H9 (cell line): Measurements from ENCODE around the gene BPIFB4. TPM values are rescaled to one million over a fixed set of nuclear protein-coding genes. Genes with fewer than 3 reads are reported as not detected.

Experiments
- DNase-seq: peaks from one replicate; pipeline ENCODE4 v3.0.0-alpha.2; 2017
- H2AFZ ChIP-seq: one replicate; pipeline ENCODE4 v1.6.1; 2013; ENCODE audit warnings: mild to moderate bottlenecking, low read length, control low read depth, moderate library complexity
- H2AK5ac ChIP-seq: 2 replicates; pipeline ENCODE4 v1.6.1; 2013; ENCODE audit warnings: low read length, control low read depth, mixed read lengths; ENCODE audit not compliant: insufficient read length
- H2BK120ac ChIP-seq: one replicate; pipeline ENCODE4 v1.6.1; 2013; ENCODE audit warnings: low read depth, mild to moderate bottlenecking, low read length, control low read depth, inconsistent platforms; ENCODE audit not compliant: poor library complexity, severe bottlenecking
- H2BK12ac ChIP-seq: 2 replicates; pipeline ENCODE4 v1.6.1; 2013; ENCODE audit warnings: low read length, control low read depth, mixed read lengths, low read depth; ENCODE audit not compliant: insufficient read length
- H2BK15ac ChIP-seq: 2 replicates; pipeline ENCODE4 v1.6.1; 2013; ENCODE audit warnings: low read depth, low read length, control low read depth
- H2BK20ac ChIP-seq: one replicate; pipeline ENCODE4 v1.6.1; 2013; ENCODE audit warnings: low read depth, mild to moderate bottlenecking, low read length, control low read depth, inconsistent platforms; ENCODE audit not compliant: poor library complexity, severe bottlenecking
- H2BK5ac ChIP-seq: 2 replicates; pipeline ENCODE4 v1.6.1; 2013; ENCODE audit warnings: low read length, control low read depth, mixed read lengths; ENCODE audit not compliant: insufficient read length
- H3K14ac ChIP-seq: 2 replicates; pipeline ENCODE4 v1.6.1; 2013; ENCODE audit warnings: low read length, control low read depth; ENCODE audit not compliant: insufficient read depth
- H3K18ac ChIP-seq: 2 replicates; pipeline ENCODE4 v1.6.1; 2013; ENCODE audit warnings: low read depth, mild to moderate bottlenecking, mixed read lengths, low read length, control low read depth; ENCODE audit not compliant: insufficient read length
- H3K23ac ChIP-seq: 2 replicates; pipeline ENCODE4 v1.6.1; 2013; ENCODE audit warnings: low read length, control low read depth, mixed read lengths, low read depth; ENCODE audit not compliant: insufficient read length
- H3K23me2 ChIP-seq: 2 replicates; pipeline ENCODE4 v1.6.1; 2013; ENCODE audit warnings: low read depth, mild to moderate bottlenecking, mixed read lengths, low read length, control low read depth; ENCODE audit not compliant: insufficient read length, poor library complexity, severe bottlenecking
- H3K27ac ChIP-seq: 2 replicates; pipeline ENCODE4 v1.5.1; 2013; ENCODE audit warnings: low read length, control low read depth, mixed read lengths, low read depth; ENCODE audit not compliant: insufficient read length
- H3K27me3 ChIP-seq: 2 replicates; pipeline ENCODE4 v1.6.1; 2013; ENCODE audit warnings: low read length, control low read depth, inconsistent platforms; ENCODE audit not compliant: insufficient read depth
- H3K4ac ChIP-seq: 2 replicates; pipeline ENCODE4 v1.6.1; 2013; ENCODE audit warnings: low read depth, mild to moderate bottlenecking, control low read depth, inconsistent platforms, low read length, moderate library complexity
- H3K4me1 ChIP-seq: 2 replicates; pipeline ENCODE4 v1.6.1; 2013; ENCODE audit warnings: low read length, control low read depth, inconsistent platforms; ENCODE audit not compliant: insufficient read depth
- H3K4me2 ChIP-seq: 2 replicates; pipeline ENCODE4 v1.6.1; 2013; ENCODE audit warnings: low read length, control low read depth, mixed read lengths; ENCODE audit not compliant: insufficient read length, insufficient read depth
- H3K56ac ChIP-seq: 2 replicates; pipeline ENCODE4 v1.6.1; 2013; ENCODE audit warnings: low read depth, mild to moderate bottlenecking, mixed read lengths, low read length, control low read depth; ENCODE audit not compliant: insufficient read length
- H3K79me1 ChIP-seq: 2 replicates; pipeline ENCODE4 v1.6.1; 2013; ENCODE audit warnings: low read depth, mild to moderate bottlenecking, moderate library complexity, low read length, control low read depth, inconsistent platforms; ENCODE audit not compliant: insufficient read depth, poor library complexity, severe bottlenecking
- H3K79me2 ChIP-seq: 2 replicates; pipeline ENCODE4 v1.6.1; 2013; ENCODE audit warnings: low read length, control low read depth, inconsistent platforms; ENCODE audit not compliant: insufficient read depth
- H3K9ac ChIP-seq: 2 replicates; pipeline ENCODE4 v1.6.1; 2013; ENCODE audit warnings: low read length, control low read depth, mixed read lengths; ENCODE audit not compliant: insufficient read length; ENCODE audit errors: extremely low read depth
- H3K9me3 ChIP-seq: one replicate; pipeline ENCODE4 v1.6.1; 2013; ENCODE audit warnings: low read depth, low read length, inconsistent platforms; ENCODE audit not compliant: control insufficient read depth
- H3T11ph ChIP-seq: one replicate; pipeline ENCODE4 v1.6.1; 2013; ENCODE audit warnings: mild to moderate bottlenecking, low read length, control low read depth, inconsistent platforms
- H4K20me1 ChIP-seq: one replicate; pipeline ENCODE4 v1.6.1; 2013; ENCODE audit not compliant: control insufficient read depth, insufficient read length, insufficient read depth
- H4K5ac ChIP-seq: 2 replicates; pipeline ENCODE4 v1.6.1; 2013; ENCODE audit warnings: low read depth, mild to moderate bottlenecking, mixed read lengths, low read length, control low read depth; ENCODE audit not compliant: insufficient read length
- H4K8ac ChIP-seq: replicated peaks from 2 replicates; pipeline ENCODE4 v1.6.1; 2013; ENCODE audit warnings: low read length, control low read depth, mixed read lengths, low read depth; ENCODE audit not compliant: insufficient read length
- H4K91ac ChIP-seq: 2 replicates; pipeline ENCODE4 v1.6.1; 2013; ENCODE audit warnings: low read depth, mild to moderate bottlenecking, moderate library complexity, mixed read lengths, low read length, control low read depth; ENCODE audit not compliant: insufficient read length
- H3K27ac Mint-ChIP-seq, 3 experiments: 2 replicates in 2 of 3; 3 replicates in 1 of 3; pipeline ENCODE4 v1.8.0; 2020 to 2021; ENCODE audit warnings: mixed read lengths in 3 of 3, mild to moderate bottlenecking in 1 of 3, moderate library complexity in 1 of 3
- H3K27me3 Mint-ChIP-seq: 2 replicates; pipeline ENCODE4 v1.8.0; 2021; ENCODE audit warnings: low read depth, mild to moderate bottlenecking, moderate library complexity, mixed read lengths
- H3K36me3 Mint-ChIP-seq, 3 experiments: 2 replicates in 2 of 3; 3 replicates in 1 of 3; pipeline ENCODE4 v1.8.0; 2020 to 2021; ENCODE audit warnings: low read depth in 3 of 3, mixed read lengths in 3 of 3; ENCODE audit not compliant: insufficient read depth in 1 of 3
- H3K4me1 Mint-ChIP-seq, 2 experiments: 2 replicates each; pipeline ENCODE4 v1.8.0; 2020; ENCODE audit warnings: mixed read lengths in 2 of 2
- H3K4me3 Mint-ChIP-seq, 2 experiments: 2 replicates in 1 of 2; 3 replicates in 1 of 2; pipeline ENCODE4 v1.8.0; 2020 to 2021; ENCODE audit warnings: mild to moderate bottlenecking in 2 of 2, mixed read lengths in 2 of 2, moderate library complexity in 1 of 2
- H3K9me3 Mint-ChIP-seq, 2 experiments: 2 replicates in 1 of 2; 3 replicates in 1 of 2; pipeline ENCODE4 v1.8.0; 2020; ENCODE audit warnings: mild to moderate bottlenecking in 2 of 2, mixed read lengths in 2 of 2, moderate library complexity in 1 of 2
- WGBS: extraction: QIAGEN DNeasy Blood & Tissue Kit; methylation state at CpG from one replicate; pipeline ENCODE4 v1.1.7; 2013; ENCODE audit warnings: missing lambda C conversion rate, low lambda C conversion rate, mixed read lengths; ENCODE audit not compliant: insufficient read length; ENCODE audit errors: extremely low coverage; 5-methylcytosine and 5-hydroxymethylcytosine counted together
- total RNA-seq: library from RNA; stranded (reverse); gene quantifications from 2 replicates; pipeline ENCODE4 v1.2.1, GENCODE V29; 2021
- TF ChIP-seq, protein P1 (sequence below): fragments of 200-600 bp; sonication (generic); conservative IDR thresholded peaks from 3 replicates; pipeline ENCODE4 v1.8.0; 2021; ENCODE audit warnings: antibody characterized with exemption, mild to moderate bottlenecking

The BPIFB4 gene
- total RNA-seq, 1 experiment from 2014 or later, result not detected

DNA sequence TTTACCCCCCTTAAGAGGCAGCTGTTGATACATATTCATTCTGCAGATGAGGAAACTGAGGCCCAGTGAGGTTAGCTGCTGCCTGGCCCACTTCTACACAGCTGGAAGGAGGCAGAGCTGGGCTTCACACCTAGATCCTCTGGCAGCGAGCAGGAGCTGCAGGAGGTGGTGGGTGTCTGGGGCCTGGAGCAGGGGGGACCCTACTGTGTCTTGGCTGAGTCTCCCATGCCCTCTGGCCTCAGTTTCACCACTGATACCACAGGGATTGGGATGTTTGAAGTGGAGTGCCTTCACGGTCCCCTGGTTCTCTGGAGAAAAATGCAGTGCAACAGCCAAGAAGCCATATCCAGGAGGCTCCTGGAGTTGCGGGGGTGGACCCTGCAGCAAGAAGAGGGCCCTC, 80.3 kb downstream of the BPIFB4 start:
- no peaks in the 10 kb centered on the region for H3K4me1 ChIP-seq
- TF ChIP-seq, protein P1, sequence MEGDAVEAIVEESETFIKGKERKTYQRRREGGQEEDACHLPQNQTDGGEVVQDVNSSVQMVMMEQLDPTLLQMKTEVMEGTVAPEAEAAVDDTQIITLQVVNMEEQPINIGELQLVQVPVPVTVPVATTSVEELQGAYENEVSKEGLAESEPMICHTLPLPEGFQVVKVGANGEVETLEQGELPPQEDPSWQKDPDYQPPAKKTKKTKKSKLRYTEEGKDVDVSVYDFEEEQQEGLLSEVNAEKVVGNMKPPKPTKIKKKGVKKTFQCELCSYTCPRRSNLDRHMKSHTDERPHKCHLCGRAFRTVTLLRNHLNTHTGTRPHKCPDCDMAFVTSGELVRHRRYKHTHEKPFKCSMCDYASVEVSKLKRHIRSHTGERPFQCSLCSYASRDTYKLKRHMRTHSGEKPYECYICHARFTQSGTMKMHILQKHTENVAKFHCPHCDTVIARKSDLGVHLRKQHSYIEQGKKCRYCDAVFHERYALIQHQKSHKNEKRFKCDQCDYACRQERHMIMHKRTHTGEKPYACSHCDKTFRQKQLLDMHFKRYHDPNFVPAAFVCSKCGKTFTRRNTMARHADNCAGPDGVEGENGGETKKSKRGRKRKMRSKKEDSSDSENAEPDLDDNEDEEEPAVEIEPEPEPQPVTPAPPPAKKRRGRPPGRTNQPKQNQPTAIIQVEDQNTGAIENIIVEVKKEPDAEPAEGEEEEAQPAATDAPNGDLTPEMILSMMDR, result no peak
- H2BK12ac ChIP-seq, result no peak overlapping the region
- no peaks in the 10 kb centered on the region for H3K79me1 ChIP-seq
- no peak overlapping the region for H3K9ac ChIP-seq
- H3K23ac ChIP-seq, result no peak overlapping the region
- Mint-ChIP-seq H3K27ac (no peak overlapping the region), H3K4me3 (no peak overlapping the region), H3K36me3 (no peaks in the 10 kb centered on the region), H3K4me1 (no peaks in the 10 kb centered on the region), H3K9me3 (no peaks in the 10 kb centered on the region), H3K27me3 (peaks cover 17% of the 10 kb centered on the region)
- H2AFZ ChIP-seq, result no peak overlapping the region
- H2BK120ac ChIP-seq, result no peak overlapping the region
- H2AK5ac ChIP-seq, result no peak overlapping the region
- H4K5ac ChIP-seq, result no peak overlapping the region
- no peak overlapping the region for H3T11ph ChIP-seq
- H3K23me2 ChIP-seq, result no peaks in the 10 kb centered on the region
- no peak overlapping the region for H3K27ac ChIP-seq
- H3K56ac ChIP-seq, result no peak overlapping the region
- H3K79me2 ChIP-seq, result no peaks in the 10 kb centered on the region
- H2BK20ac ChIP-seq, result no peak overlapping the region
- no peak overlapping the region for H3K4ac ChIP-seq
- H3K14ac ChIP-seq, result no peak overlapping the region
- no peak overlapping the region for H4K91ac ChIP-seq
- no peak overlapping the region for H3K18ac ChIP-seq
- H3K27me3 ChIP-seq, result no peaks in the 10 kb centered on the region
- no CpG with 5 or more reads among the region's 3 CpGs for WGBS
- H3K4me2 ChIP-seq, result no peak overlapping the region
- H4K20me1 ChIP-seq, result no peaks in the 10 kb centered on the region
- H3K9me3 ChIP-seq, result no peaks in the 10 kb centered on the region
- H2BK15ac ChIP-seq, result no peak overlapping the region
- H4K8ac ChIP-seq, result no peak overlapping the region
- no peak overlapping the region for H2BK5ac ChIP-seq
- DNase-seq, result peak; percentile 21
